Fibroblast of lung (primary cell): Measurements from ENCODE around the gene FNDC3B. TPM values are rescaled to one million over a fixed set of nuclear protein-coding genes. Genes with fewer than 3 reads are reported as not detected.

ENCODE experiments used
- DNase-seq, 2 donors: peaks; one replicate each; pipeline versions ENCODE4 v3.0.0 to v3.0.0-alpha.2; 2010; ENCODE audit warnings: low read depth in 2 of 2
- H2AFZ ChIP-seq: 2 replicates; pipeline ENCODE4 v1.5.1; 2012; ENCODE audit warnings: low read length, control low read depth, inconsistent platforms
- H3K27ac ChIP-seq: 2 replicates; pipeline ENCODE4 v1.5.1; 2011; ENCODE audit warnings: low read length, control low read depth; ENCODE audit not compliant: insufficient read depth
- H3K27me3 ChIP-seq: 2 replicates; pipeline ENCODE4 v1.5.1; 2011; ENCODE audit warnings: mild to moderate bottlenecking, low read length; ENCODE audit not compliant: control insufficient read depth, insufficient read depth
- H3K36me3 ChIP-seq: 2 replicates; pipeline ENCODE4 v1.5.1; 2011; ENCODE audit warnings: low read length; ENCODE audit not compliant: control insufficient read depth, insufficient read depth
- H3K4me1 ChIP-seq: 2 replicates; pipeline ENCODE4 v1.5.1; 2011; ENCODE audit warnings: low read length; ENCODE audit not compliant: control insufficient read depth, insufficient read depth; ENCODE audit errors: extremely low read depth
- H3K4me2 ChIP-seq: 2 replicates; pipeline ENCODE4 v1.5.1; 2011; ENCODE audit warnings: low read length, control low read depth; ENCODE audit not compliant: insufficient read depth; ENCODE audit errors: extremely low read depth
- H3K4me3 ChIP-seq, 4 experiments: fragments of 200-600 bp in 1 of 4; sonication (generic) in 1 of 4; replicated peaks in 1 of 4; 2 replicates each; pipeline ENCODE4 v1.5.1; 2011 to 2016; ENCODE audit warnings: low read length in 4 of 4, low read depth in 3 of 4, mild to moderate bottlenecking in 3 of 4, control low read depth in 2 of 4, inconsistent platforms in 1 of 4, mixed read lengths in 1 of 4; ENCODE audit not compliant: insufficient read depth in 1 of 4; ENCODE audit errors: control extremely low read depth in 1 of 4
- H3K79me2 ChIP-seq: 2 replicates; pipeline ENCODE4 v1.5.1; 2012; ENCODE audit warnings: mild to moderate bottlenecking, low read length, inconsistent platforms; ENCODE audit not compliant: control insufficient read depth, insufficient read depth
- H3K9ac ChIP-seq: 2 replicates; pipeline ENCODE4 v1.5.1; 2011; ENCODE audit warnings: mild to moderate bottlenecking, low read length, control low read depth; ENCODE audit not compliant: insufficient read depth
- H3K9me3 ChIP-seq: 2 replicates; pipeline ENCODE4 v1.5.1; 2012; ENCODE audit warnings: low read depth, low read length; ENCODE audit not compliant: control insufficient read depth, insufficient read depth
- H4K20me1 ChIP-seq: 2 replicates; pipeline ENCODE4 v1.5.1; 2011; ENCODE audit warnings: low read length; ENCODE audit not compliant: control insufficient read depth, insufficient read depth; ENCODE audit errors: extremely low read depth
- CTCF ChIP-seq, 2 donors: IDR thresholded peaks in 1 of 2; conservative IDR thresholded peaks in 1 of 2; 1 replicate in 1 of 2; 2 replicates in 1 of 2; pipeline ENCODE4 v1.5.1; 2011 to 2012; ENCODE audit warnings: low read length in 2 of 2, control low read depth in 1 of 2, inconsistent platforms in 1 of 2, low read depth in 1 of 2, mild to moderate bottlenecking in 1 of 2
- EZH2 ChIP-seq: IDR thresholded peaks from 2 replicates; pipeline ENCODE4 v1.5.1; 2012; ENCODE audit warnings: low read length, control low read depth, mild to moderate bottlenecking; ENCODE audit errors: missing control alignments
- polyA plus RNA-seq, 2 donors: library from polyadenylated mRNA; depleted of rRNA in 1 of 2; stranded (reverse) in 1 of 2; unstranded in 1 of 2; fragments of >200 nt; gene quantifications; 2 replicates each; pipeline ENCODE4 v1.2.1, GENCODE V29; 2011 to 2012; ENCODE audit warnings: missing spikeins in 1 of 2
- total RNA-seq: library from RNA; depleted of rRNA; stranded (reverse); fragments of >200 nt; gene quantifications from 2 replicates; pipeline ENCODE4 v1.2.1, GENCODE V29; 2014

FNDC3B gene
- total and polyA plus RNA-seq, 2 donors (not counting 1 experiment from before 2014, with no cell fraction given): 26.1 to 76.8 TPM

- Histone ChIP-seq H3K27ac (no peak overlapping the region), H3K9me3 (no peaks in the 10 kb centered on the region), H3K4me2 (no peak overlapping the region), H3K4me3 (no peak overlapping the region), H3K9ac (no peak overlapping the region), H3K36me3 (peaks cover 3% of the 10 kb centered on the region), H3K4me1 (peaks cover 6% of the 10 kb centered on the region), H3K27me3 (no peaks in the 10 kb centered on the region), H2AFZ (no peak overlapping the region), H4K20me1 (no peaks in the 10 kb centered on the region), H3K79me2 (peaks cover 2% of the 10 kb centered on the region)
- TF ChIP-seq EZH2 (no peak), CTCF (conservative IDR thresholded peaks at IDR 0.05 in 1 of 2, IDR thresholded peaks at IDR 0.05 in 1 of 2; ENCODE audit: low read depth in 1 of 2, low read length in 2 of 2) (no peak)
- DNase-seq: no peak
Observed at GRCh38 chr3:172309741-172310427, 270.5 kb downstream of the FNDC3B start.

GRCh38 chr3:172310428-172310760 lies 271.0 kb downstream of the FNDC3B start:
- no peak for DNase-seq
- Histone ChIP-seq H3K79me2 (peaks cover 2% of the 10 kb centered on the region), H3K4me2 (no peak overlapping the region), H3K9me3 (no peaks in the 10 kb centered on the region), H3K27ac (no peak overlapping the region), H4K20me1 (no peaks in the 10 kb centered on the region), H2AFZ (no peak overlapping the region), H3K9ac (no peak overlapping the region), H3K4me3 (no peak overlapping the region), H3K36me3 (peaks cover 3% of the 10 kb centered on the region), H3K4me1 (peaks cover 9% of the 10 kb centered on the region), H3K27me3 (no peaks in the 10 kb centered on the region)
- no peak for TF ChIP-seq EZH2

- H3K4me3 ChIP-seq: no peak overlapping the region
- no peak overlapping the region for H3K4me2 ChIP-seq
- no peak overlapping the region for H3K27ac ChIP-seq
- no peaks in the 10 kb centered on the region for H3K27me3 ChIP-seq
- peaks cover 3% of the 10 kb centered on the region for H3K36me3 ChIP-seq
- H2AFZ ChIP-seq: no peak overlapping the region
- DNase-seq: no peak
- TF ChIP-seq CTCF (conservative IDR thresholded peaks at IDR 0.05 in 1 of 2, IDR thresholded peaks at IDR 0.05 in 1 of 2; ENCODE audit: low read depth in 1 of 2, low read length in 2 of 2) (no peak), EZH2 (no peak)
- H3K9ac ChIP-seq: no peak overlapping the region
- H3K9me3 ChIP-seq: no peaks in the 10 kb centered on the region
- no peaks in the 10 kb centered on the region for H3K79me2 ChIP-seq
- H4K20me1 ChIP-seq: no peaks in the 10 kb centered on the region
- peaks cover 12% of the 10 kb centered on the region for H3K4me1 ChIP-seq
Observed at GRCh38 chr3:172311217-172311616, 271.8 kb downstream of the FNDC3B start.
